GM12872 (cell line): ENCODE measurements around the gene PCSK6.

ENCODE experiments used
- CTCF ChIP-seq: IDR thresholded peaks from 3 replicates; pipeline ENCODE4 v1.5.1; 2011; ENCODE audit warnings: low read depth, mild to moderate bottlenecking, low read length, moderate library complexity; ENCODE audit not compliant: insufficient read depth

Gene PCSK6

GRCh38 chr15:101353240-101353639 is 136.3 kb downstream of the PCSK6 start:
- TF ChIP-seq CTCF = no peak

GRCh38 chr15:101351736-101352135 is 137.8 kb downstream of the PCSK6 start:
- no peak for TF ChIP-seq CTCF

GRCh38 chr15:101349047-101349951 is 140.2 kb downstream of the PCSK6 start:
- TF ChIP-seq CTCF = no peak

- TF ChIP-seq CTCF = no peak
These were observed 140.9 kb downstream of the PCSK6 start for GRCh38 chr15:101348643-101349042.

- no peak for TF ChIP-seq CTCF
These were observed 141.5 kb downstream of the PCSK6 start for GRCh38 chr15:101348015-101348414.

- TF ChIP-seq CTCF = no peak
These were observed 142.1 kb downstream of the PCSK6 start for GRCh38 chr15:101347454-101347853.

- TF ChIP-seq CTCF = no peak
These were observed 142.6 kb downstream of the PCSK6 start for GRCh38 chr15:101346928-101347327.
